Kidney epithelial cell (primary cell): ENCODE measurements around the gene CA5A. TPM values are rescaled to one million over a fixed set of nuclear protein-coding genes. Genes with fewer than 3 reads are reported as not detected.

Experiments used
- DNase-seq: peaks from one replicate; pipeline ENCODE4 v3.0.0-alpha.2; 2010; ENCODE audit warnings: low read depth
- H3K27me3 ChIP-seq: 2 replicates; pipeline ENCODE4 v1.6.0; 2011; ENCODE audit warnings: low read length; ENCODE audit not compliant: control insufficient read depth, insufficient read depth
- H3K36me3 ChIP-seq: 2 replicates; pipeline ENCODE4 v1.5.1; 2011; ENCODE audit warnings: low read length; ENCODE audit not compliant: control insufficient read depth, insufficient read depth
- H3K4me3 ChIP-seq: 2 replicates; pipeline ENCODE4 v1.5.1; 2011; ENCODE audit warnings: low read depth, mild to moderate bottlenecking, control low read depth, low read length
- CTCF ChIP-seq: IDR thresholded peaks from 2 replicates; pipeline ENCODE4 v1.5.1; 2011; ENCODE audit warnings: mild to moderate bottlenecking, moderate library complexity, low read length, control low read depth, inconsistent platforms; ENCODE audit not compliant: insufficient read depth, poor library complexity, severe bottlenecking
- total RNA-seq: library from RNA; depleted of rRNA; stranded (reverse); fragments of >200 nt; gene quantifications from 2 replicates; pipeline ENCODE4 v1.2.3, GENCODE V29; 2015

The CA5A gene
- total RNA-seq, 1 donor from 2014 or later, result not detected

GRCh38 chr16:87957296-87958094 is 21.2 kb upstream of the CA5A start:
- DNase-seq, result no peak
- no peak for TF ChIP-seq CTCF
- H3K36me3 ChIP-seq, result no peaks in the 10 kb centered on the region

GRCh38 chr16:87956365-87957231 is 20.3 kb upstream of the CA5A start:
- no peaks in the 10 kb centered on the region for H3K27me3 ChIP-seq
- no peak overlapping the region for H3K4me3 ChIP-seq
- peak; percentile 42 for TF ChIP-seq CTCF
- DNase-seq, result no peak
- H3K36me3 ChIP-seq, result no peaks in the 10 kb centered on the region

More at GRCh38 chr16:87957296-87958094, 21.2 kb upstream of the CA5A start:
- H3K4me3 ChIP-seq, result no peak overlapping the region
- H3K27me3 ChIP-seq, result no peaks in the 10 kb centered on the region

- DNase-seq, result no peak
- Histone ChIP-seq H3K36me3 (no peaks in the 10 kb centered on the region), H3K27me3 (no peaks in the 10 kb centered on the region), H3K4me3 (no peak overlapping the region)
- no peak for TF ChIP-seq CTCF
Measured at GRCh38 chr16:87956098-87956364, 19.7 kb upstream of the CA5A start.

GRCh38 chr16:87955302-87956097 is 19.2 kb upstream of the CA5A start:
- TF ChIP-seq CTCF, result no peak
- DNase-seq, result no peak
- Histone ChIP-seq H3K27me3 (no peaks in the 10 kb centered on the region), H3K36me3 (no peaks in the 10 kb centered on the region), H3K4me3 (no peak overlapping the region)

GRCh38 chr16:87954826-87955225 is 18.5 kb upstream of the CA5A start:
- H3K36me3 ChIP-seq, result no peaks in the 10 kb centered on the region
- TF ChIP-seq CTCF, result no peak
- no peak overlapping the region for H3K4me3 ChIP-seq
- DNase-seq, result no peak
- no peaks in the 10 kb centered on the region for H3K27me3 ChIP-seq
